GM11168 (cell line): ENCODE measurements around the gene PRDM16.

Experiments used
- in situ Hi-C: fragments of 300-500 bp; cut with MboI; formaldehyde crosslinking; loops from one replicate; pipeline ENCODE4 v1.12.0; 2022; ENCODE audit warnings: low sequenced_read_pairs; ENCODE audit not compliant: unreplicated experiment

The PRDM16 gene

GRCh38 chr1:3439346-3440299 is 370.6 kb downstream of the PRDM16 start:
- in situ Hi-C loops = no loop called here

DNA sequence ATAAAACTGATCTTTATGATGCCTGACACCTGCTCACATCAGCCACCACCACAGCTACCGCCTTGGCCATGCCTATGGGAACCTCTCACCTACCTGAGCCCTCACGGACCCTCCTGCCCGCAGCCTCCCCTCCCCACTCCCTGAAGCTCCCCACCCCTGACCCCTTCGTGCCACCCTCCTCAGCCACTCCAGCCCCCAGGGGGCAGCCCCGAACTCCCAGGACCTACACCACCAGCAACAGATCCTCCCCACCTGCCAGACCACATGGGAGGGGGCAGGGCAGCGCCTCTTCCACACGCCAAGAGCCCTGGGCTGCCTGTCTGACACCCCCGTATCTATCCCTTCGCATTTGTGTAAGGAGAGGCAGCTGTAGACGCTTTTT is 371.3 kb downstream of the PRDM16 start:
- in situ Hi-C loops = no loop called here

DNA sequence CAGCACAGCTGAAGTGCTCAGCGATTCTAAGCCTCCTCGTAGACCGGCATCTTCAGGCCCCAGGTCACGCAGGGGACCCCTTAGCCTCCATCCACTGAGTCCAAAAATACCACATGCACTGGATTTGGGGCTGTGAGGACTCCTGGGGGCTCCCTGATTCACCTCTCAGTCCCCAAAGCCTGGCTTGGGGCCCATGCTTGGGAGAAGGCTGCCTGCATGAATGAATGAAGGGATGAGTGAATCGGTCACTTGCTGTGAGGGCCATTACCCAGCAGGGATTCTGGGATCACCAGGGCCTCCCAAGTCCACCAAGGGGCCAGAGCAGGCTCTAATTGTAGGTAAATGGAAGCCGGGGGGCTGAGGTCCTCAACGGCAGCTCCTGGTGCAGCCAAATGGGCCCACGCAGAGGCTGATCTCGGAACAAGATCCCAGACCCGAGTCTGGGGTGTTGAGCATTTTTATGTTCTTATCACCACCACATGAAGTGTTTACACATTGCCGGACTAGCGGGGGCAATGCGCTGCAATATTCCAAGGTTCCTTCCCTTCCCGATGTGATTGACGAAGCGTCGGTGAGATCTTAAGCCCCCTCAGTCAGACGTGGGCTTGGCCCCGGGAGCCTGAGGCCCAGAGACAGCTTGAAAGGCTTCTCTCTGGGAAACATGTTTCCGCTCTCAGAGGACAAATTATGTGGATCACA is 371.9 kb downstream of the PRDM16 start:
- in situ Hi-C loops = no loop called here

GRCh38 chr1:3441410-3441847 is 372.4 kb downstream of the PRDM16 start:
- in situ Hi-C loops = no loop called here

DNA sequence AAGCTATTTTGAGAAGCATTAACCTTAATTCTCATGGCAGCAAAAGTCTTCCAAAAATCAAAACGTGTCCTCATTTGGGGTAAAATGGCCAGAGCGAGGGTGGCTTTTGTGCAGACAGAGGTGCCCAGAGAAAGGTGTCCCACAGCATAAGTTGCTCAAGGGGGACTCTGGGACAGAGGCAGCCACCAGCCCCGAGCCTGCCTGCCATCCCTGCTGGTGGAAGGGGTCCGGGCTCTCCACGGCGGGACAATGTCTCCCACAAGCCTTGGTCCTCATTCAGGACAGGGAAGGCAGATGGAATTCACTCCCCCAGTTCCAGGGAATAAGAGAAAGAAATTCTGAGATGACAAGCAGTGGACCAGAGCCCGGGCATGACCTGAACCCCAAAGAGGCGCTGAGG is 372.9 kb downstream of the PRDM16 start:
- in situ Hi-C loops = no loop called here

DNA sequence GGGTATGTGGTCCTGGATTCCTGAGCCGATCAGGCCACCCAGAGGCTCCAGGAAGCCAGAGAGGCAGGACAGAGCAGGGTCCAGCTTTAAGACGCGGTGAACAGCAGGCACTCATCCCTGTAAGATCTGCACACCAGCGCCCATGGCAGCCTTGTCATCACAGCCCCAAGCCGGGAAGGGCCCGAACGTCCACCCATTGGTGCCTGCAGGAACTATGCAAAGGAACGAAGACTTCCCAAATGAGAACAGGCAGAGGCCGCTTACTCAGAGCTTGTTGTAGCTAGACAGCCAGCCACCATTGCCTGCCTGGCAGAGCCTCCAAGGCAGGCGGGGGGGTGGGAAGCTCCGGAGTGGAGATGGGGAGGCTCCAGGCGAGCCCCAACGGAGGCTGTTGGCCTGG is 373.3 kb downstream of the PRDM16 start:
- in situ Hi-C loops = no loop called here

DNA sequence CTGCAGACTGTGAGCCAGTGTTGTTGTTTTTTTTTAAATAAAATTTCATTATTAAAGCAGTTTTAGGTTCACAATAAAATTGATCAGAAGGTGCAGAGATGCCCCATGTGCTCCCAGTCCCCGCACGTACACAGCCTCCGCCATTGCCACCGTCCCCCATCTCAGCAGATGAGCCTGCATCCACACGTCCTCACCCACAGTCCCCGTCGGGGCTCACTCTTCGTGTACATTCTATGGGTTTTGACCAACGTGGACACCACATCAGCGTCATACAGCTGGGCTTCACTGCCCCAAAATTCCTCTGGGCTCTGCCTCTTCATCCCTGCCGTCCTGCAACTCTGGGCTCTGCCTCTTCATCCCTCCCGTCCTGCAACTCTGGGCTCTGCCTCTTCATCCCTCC is 373.9 kb downstream of the PRDM16 start:
- in situ Hi-C loops = no loop called here

DNA sequence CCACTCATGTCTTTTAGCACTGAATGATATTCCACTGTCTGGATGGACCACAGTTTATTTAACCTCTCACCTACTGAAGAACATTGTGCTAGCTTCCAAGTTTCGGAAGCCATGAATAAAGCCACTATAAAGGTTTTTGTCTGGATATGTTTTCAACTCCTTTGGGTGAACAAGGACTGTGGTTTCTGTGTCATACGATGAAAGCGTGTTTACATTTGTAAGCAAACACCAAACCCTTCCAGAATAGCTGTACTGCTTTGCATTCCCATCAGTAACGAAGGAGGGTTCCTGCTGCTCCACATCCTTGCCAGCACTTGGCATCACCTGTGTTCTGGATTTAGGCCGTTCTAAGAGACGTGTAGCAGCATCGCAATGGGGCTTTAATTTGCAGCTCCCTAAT is 374.8 kb downstream of the PRDM16 start:
- in situ Hi-C loops = no loop called here

- in situ Hi-C loops = no loop called here
These were observed 375.3 kb downstream of the PRDM16 start for GRCh38 chr1:3444298-3444697.

GRCh38 chr1:3444736-3445135 is 375.7 kb downstream of the PRDM16 start:
- in situ Hi-C loops = no loop called here

GRCh38 chr1:3450202-3450863 is 381.3 kb downstream of the PRDM16 start:
- in situ Hi-C loops = no loop called here

GRCh38 chr1:3450983-3451382 is 382.0 kb downstream of the PRDM16 start:
- in situ Hi-C loops = no loop called here

- in situ Hi-C loops = no loop called here
These were observed 383.2 kb downstream of the PRDM16 start for GRCh38 chr1:3451994-3452865.

DNA sequence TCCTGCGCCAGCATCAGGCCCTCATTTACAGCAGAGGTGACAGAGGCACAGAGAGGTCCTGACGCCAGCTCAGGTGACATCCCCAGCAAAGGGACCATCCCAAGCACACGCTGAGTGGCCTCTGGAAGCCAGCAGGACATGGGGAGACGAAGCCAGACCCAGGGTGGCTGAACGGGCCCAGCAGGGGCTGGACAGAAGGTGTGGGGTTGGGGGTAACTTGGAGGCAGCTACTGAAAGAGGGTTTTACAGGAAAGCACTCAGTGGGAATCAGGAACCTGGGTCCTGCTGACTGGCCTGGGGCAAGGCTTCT is 383.8 kb downstream of the PRDM16 start:
- in situ Hi-C loops = no loop called here

DNA sequence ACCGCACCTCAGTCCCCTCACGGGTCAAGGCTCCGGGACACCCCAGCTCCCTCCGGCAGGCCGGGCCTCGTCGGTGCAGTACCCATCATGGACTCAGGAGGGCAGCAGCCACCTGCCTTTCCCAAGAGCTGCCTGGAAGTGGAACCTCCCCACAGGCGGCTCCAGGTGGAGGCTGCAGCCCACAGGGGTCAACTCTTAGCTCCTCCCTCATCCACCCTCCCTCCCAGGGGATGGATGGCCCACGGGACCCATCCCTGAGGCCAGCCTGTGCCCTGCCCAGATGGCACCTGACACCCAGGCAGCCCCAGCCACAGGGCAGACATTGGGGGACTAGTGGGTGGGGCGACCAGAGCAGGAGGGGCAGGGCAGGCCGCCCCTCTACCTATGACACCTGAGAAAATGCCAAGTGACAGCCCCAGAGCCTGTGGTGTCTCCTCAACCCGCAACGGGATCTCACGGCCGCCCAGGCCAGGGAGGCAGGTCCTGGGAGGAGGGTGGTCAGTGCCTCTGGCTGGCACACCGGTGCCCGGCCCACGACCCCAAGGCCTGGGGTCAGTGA is 384.3 kb downstream of the PRDM16 start:
- in situ Hi-C loops = no loop called here

GRCh38 chr1:3453891-3454810 is 385.1 kb downstream of the PRDM16 start, which contains the start of gene ARHGEF16:
Gene ARHGEF16, plus strand, starts transcription at chr1:3454665. Its CDS starts 8,420 bp downstream, at chr1:3463085.
- in situ Hi-C loops = no loop called here

DNA sequence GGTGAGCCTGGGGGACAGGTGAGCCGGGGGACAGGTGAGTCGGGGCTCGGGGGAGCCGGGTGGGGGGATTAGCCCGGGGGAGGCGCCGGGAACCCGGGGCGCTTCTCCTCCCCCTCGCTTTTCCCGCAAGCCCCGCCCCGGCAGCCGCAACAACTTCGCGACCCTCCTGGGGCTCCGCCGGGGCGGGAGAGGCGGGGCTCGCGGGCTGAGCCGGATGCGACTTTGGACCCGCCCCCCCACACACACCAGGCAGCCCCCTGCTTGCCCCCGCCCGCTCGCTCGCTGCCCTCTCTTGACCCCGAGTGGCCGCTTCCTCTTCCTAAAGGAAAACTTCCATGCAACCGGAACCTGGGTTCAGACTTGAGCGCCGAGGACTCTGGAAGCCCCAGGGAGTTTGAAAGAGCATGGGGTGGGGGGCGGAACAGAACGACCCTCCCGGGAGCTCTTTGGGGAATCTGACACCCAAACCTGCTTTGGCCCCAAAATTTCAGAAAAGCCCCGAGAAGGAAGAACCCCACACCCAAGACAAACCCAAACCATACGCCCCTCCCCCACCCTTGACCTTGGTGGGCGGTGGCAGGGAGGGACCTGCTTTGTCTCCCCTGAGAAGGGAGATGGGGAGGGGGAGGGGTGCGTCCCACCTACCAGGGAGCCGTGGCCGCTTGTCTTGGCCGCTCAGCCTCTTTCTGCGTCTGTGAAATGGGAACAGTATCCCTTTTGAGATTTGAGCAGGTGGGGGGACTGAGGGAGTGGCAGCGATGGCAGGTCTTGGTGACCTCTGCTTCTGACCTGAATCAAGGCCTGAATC is 386.0 kb downstream of the PRDM16 start:
- in situ Hi-C loops = no loop called here
